ENCODE data around the gene CDH1.
"Not testable (repeated sequence)": the region's sequence is repeated elsewhere in the genome, so short reads cannot be mapped to it uniquely, and the experiment has no call there.

The CDH1 gene

DNA sequence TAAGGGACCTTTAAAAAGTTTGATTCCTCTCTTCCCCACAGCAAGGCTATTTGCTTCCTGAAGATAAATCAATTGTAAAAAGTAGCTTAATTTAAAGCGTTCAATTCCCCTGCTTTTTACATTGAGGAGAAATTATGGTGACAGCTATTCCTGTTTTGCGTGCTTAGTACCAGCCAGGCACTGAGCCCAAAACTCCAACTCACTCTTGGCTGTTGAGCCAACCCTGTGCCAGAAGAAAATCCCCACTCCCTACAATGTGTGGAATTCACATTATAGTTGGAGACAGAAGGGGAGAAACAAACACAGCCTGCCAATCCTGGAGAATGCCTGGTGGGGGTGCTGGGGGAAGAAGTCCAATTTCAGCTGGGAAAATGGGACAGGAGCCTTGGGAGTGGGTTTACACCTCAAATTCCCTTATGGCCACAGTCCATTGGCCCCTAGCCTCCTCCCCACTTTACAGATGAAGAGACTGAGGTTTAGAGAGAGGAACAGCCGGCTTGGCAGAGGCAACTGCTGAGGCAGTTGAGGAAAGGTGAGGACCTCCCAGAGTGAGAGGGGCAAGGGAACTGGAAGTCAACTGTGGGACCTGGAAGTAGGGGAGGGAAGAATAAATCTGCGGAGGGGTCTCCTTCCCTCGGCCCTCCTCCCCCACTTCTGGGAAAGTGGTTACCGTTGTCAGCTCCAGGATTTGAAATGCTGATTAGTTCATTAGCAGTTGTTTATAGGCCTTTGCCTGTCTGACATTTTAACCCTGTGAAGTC lies 26.1 kb downstream of the CDH1 start:
- no peak for DNase-seq

DNA sequence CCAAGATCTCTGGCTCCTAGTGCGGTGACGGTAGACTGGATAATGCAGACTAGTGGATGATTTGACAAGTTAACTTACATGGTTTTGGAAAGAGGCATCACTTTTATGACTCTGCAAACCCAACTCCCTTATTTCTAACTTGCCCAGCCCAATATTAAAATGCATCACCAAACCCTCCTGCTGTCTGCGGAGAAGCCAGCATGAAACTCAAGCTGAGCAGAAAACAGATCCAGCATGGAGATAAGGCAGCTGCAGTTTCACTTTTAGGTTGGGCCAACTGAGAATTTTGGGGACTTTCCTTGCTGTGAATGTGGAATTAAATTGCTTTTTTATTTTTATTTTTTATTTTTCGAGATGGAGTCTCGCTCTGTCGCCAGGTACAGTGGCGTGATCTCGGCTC lies 27.8 kb downstream of the CDH1 start:
- DNase-seq: peak; percentile 74

DNA sequence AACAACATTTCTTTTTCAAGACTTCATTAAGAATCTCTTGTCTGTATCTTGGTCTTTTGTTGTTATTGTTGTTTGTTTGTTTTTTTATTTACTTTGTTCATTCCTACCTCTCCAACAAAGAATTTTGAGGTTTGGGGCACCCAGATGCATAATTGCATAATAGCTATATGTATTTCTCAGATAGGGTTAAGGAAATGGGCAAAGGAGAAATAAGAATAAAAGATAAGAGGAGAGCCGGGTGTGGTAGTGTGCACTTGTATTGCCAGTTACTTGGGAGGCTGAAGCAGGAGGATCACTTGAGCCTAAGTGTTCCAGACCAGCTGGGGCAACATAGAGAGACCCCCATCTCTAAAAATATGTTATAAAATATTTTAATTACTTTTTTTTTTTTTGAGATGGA lies 30.5 kb downstream of the CDH1 start:
- peak; percentile 73 for DNase-seq

DNA sequence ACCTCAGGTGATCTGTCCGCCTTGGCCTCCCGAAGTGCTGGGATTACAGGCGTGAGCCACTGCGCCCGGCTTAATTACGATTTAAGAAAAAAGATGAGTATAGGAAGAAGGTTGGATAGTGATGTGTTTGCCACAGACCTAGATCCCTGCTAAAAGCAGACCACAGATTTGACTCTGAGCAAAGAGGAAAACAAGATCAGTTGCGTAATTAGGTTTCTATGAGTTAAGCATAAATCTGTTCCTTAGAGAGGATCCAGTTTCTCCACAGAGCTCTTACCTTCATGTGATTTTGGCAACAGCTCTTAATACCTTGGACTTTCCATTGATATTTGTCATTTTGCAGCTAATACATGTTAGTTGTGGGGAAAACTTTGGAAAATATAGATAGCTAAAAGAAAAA lies 31.1 kb downstream of the CDH1 start:
- no peak for DNase-seq

DNA sequence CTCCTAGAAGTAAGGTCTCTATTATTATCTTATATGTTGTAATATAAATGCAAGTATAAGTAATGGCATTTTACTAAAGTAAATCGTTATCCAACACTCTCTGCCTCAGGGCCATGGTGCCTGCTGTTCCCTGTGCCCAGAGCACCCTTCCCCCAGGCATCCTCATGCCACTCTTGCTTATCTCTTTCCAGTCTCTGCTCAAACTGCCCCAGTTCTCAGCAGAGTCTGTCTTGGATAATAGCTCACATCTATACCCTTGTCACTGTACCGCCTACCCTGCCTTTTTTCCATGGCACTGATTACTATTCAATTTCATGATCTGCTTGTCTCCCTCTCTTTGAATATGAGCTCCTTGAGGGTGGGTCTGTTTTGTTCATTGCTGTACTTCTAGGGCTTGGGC lies 31.7 kb downstream of the CDH1 start:
- DNase-seq: peak; percentile 91

DNA sequence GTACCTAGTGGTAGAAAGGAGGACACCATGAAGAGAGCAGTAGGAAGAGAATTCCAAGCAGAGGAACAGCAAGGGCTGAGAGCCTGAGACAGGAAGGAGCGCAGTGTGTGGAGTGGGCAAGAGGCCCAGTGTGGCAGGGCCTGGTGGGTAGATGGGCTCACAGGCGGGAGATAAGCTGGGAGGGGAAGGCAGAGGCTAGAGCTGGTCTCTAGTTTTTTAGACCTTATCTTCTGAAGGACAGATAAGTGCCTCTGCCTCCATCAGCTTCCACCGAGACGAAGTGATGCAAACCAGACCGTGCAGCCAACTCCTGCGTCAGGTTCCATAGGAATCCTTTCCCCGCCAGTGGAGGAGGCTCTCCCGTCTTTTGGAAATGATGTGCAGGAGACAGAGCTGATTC lies 33.6 kb downstream of the CDH1 start:
- peak; percentile 91 for DNase-seq

DNA sequence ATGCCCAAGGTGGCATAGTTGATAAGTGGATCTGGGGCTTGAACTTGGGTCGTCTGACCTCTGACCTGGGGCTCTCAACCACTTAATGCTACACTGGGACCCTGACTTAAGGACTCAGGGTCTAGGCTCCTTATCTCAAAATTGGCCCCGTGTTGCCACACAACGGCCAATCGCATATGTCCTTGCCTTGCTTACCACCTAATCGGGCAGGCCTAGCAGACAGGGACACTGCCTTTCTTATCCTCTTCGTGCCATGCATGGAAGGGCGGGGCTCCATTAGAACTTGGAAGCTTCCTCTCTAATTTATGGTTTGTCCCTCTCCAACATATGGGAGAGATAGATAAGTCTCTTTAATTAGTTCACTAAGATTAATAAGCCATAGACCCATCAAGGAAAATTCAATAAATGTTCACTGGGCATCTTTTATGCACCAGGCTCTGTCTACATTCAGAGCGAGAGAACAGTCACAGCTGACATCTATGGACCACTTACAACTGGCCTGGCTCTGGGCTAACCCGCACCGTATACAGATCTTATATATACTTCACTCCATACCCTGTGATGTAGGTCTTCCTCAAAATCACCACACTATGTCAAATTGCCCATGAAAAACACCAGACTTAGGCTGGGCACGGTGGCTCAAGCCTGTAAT lies 35.1 kb downstream of the CDH1 start:
- peak; percentile 100 for DNase-seq

DNA sequence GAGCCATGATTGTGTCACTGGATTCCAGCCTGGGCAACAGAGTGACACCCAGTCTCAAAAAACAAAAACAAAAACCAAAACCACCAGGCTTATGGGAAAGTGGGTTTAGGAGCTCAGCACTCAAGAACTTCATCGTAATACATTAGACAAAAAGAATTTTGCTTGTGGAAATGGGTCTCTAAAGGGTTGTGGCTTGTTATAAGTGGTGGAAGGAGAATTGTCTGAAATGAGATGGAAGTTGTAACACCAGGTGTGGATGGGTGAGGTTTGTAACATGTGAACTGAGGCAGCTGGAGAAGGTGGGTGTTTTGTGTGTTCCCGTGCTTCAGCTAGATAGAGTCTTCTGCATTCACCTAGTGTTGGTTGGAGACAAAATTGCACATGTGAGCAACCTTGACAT lies 35.8 kb downstream of the CDH1 start:
- no peak for DNase-seq

DNA sequence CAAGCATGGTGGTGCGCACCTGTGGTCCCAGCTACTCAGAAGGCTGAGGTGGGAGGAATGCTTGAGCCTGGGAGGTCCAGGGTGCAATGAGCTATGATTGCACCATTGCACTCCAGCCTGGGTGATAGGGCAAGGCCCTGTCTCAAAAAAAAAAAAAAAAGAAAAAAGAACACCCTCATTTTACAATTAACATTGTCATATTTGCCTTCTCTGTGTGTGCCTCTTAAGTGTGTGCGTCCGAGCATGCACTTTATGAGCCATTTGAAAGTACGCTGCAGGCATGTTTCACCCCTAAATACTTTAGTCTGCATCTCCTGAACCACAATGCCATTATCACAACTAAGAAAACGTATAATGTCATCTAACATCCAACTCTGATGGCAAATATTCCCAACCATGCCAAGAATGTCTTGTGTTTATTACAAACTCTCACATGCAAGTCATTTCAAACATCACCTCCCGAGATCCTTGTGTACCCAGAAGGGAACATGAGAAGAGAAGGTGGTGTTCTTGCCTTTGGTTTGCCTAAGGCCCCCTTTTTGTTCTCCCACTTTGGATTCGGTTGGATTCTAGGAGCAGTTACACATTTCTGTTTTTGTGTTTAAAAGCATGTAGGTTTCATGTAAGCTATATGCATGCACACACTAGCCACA lies 38.0 kb downstream of the CDH1 start:
- no peak for DNase-seq

DNA sequence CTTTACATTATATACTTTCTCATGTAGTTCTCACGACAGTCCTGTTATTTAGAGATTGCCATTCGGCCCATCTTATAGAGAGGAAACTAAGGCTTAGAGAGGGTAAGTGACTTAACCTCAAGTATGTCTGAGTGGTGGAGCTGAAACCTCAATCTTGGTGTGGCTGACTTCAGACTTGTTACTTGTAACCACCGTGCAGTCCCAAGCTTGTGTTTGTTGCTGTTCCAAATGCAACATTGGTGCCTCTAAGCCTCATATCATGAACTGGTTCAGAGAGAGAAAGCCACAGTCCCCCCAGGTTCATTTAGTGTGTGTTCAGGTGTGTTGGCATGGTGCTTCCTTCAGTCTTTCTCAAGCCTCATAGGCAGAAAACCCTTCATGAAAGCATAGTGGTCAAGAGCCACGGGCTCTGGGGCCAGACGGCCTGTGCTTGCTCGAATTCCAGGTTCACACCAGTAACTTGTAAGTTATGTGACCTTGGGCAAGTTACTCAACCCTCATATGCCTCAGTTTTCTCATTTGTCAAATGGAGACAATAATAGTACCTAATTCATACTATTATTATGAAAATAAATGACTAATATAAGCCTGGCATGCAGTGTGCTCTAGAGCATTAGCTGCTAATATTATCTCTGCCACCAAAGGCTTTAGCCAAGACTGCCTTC lies 39.9 kb downstream of the CDH1 start:
- peak; percentile 40 for DNase-seq

DNA sequence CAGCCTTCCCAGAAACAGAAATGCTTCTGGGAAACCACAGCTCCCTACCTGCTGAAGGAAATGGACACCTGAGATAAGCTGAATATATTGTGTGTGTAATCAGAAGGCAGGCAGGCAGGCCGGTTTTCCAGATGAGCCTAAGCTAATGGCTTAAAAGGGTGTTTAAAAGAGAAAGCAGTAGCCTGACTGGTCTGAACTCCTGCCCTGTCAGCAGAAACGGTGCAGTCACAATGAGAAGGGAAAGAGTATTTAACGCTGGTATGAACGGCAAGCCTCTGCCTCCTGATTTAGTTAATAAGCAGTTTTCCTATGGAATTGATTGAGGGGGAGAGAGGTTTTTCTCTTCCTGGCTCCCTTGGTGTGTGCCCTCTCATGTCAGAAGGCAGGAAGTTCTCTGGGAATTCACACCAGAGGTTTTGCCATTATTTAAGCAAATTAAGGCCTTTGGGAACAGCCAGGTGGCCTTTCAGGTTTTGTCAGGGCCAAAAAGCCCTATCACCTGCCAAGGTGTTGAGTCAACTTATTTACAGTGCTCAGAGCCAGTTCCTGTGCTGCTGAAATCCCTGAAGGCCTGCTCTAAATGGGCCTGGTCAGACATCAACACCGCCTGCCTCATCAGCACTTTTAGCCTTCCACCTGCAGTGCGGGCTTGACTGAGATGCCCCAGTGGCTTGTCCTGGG lies 41.6 kb downstream of the CDH1 start:
- peak; percentile 23 for DNase-seq

DNA sequence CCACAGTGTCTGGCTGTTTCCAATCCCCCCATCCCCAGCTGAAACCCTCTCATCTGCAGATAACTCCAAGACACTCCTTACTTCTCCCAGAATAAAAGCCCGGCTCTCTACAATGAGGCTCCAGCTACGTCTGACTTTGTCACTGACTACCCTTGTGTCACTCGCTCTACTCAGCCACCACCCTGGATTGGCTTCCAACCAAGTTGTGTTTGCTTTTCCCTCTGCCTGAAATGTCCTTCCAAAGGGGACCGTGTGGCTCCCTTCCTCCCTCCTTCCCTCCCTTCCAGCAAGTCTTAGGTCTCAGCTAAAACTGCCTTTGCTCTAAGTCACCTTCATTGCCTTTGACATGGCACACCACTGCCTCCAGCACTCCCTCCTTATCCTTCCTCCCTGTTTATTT lies 42.8 kb downstream of the CDH1 start:
- DNase-seq: no peak

DNA sequence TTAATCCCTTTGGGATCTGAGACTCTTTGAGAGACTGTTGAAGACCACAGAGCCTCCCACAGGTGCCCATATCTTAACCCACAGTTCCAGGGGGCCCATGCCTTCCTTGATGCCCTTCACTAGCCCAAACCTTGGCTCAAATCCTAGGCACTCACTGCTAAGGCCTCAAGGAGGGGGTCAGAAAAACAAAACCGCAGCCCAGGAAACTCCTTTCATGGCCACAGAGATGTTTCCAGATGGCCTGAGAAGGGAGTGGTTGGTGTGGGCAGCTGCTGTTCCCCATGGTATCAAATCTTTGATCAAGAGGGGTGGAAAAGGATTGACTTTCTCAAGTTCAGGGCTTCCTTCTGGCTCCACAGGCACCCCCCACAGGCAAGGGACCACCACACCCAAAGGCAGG lies 44.7 kb downstream of the CDH1 start:
- DNase-seq: peak; percentile 34

DNA sequence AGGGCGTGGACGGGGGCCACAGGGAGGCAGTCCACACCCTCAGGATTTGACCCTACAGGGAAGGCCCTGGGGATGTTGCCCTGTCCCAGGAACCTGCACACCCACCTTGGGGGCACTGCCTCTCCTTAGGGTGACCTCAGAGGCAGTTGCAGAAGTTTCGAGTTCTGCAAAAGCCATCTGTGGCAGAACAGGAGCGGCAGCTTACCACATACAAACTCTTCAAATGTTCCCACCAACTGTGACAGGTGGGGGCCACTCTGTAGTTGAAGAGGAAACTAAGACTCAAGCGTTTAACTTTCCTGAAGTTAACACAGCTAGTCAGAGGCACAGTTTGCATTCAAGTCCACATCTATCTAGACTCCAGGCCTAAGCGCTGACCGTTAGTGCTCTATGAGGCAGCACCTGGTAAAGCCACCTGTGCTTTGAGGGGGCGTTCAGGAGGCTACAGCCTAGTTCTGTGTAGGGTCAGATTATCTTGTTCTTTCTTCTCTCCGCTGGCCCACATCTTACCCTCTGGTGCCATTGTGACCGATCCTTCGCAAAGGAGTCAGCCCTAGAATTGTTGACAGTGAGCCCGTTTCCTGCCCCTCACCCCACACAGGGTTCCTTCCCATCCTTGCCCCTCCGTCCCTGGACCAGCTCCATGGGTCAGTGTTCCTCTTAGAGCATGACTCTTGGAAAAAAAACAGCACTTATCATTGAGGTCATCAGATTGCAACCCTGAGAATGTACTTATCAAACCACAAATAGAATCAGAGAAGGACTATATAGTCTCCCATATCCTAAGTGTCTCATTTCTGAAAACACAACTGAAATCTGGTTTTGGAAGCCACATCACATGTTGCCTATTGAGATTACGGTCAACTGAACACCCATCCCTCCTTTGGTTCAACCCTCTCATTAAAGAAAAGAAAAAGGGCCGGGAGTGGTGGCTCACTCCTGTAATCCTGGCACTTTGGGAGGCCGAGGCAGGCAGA lies 45.4 kb downstream of the CDH1 start:
- no peak for DNase-seq

DNA sequence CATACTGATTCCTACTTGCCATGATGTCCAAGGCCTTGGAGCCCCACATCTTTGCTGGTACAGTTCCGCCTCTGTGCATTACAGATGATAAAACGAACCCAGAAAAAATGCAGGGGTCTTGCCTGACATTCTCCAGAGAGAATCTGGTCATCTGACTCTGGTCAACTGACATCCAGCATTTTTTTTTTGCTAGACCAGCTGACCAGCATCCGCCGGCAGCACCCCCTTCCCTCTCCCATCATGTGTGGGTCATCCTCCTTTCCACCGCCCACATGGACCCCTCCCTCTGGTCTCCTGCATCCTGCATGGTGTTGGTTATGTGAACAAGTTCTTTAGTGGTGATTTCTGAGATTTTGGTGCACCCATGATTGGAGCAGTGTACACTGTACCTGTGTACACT lies 47.1 kb downstream of the CDH1 start:
- DNase-seq: no peak

DNA sequence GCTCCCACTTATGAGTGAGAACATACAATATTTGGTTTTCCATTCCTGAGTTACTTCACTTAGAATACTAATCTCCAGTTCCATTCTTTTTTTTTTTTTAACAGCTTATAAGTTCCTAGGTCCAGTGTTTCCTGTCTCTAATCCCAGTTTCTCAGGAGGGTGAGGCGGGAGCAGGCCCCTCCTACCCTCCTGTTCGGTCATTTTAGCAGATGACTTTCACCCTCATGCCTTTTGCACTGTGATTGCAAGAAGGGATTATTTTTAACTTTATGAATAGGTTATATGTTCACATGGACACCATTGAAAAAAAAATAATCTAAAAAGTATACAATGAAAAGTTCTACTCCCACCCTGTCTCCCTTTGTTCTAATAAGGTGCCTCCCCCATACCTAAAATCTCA lies 47.6 kb downstream of the CDH1 start:
- DNase-seq: no peak

DNA sequence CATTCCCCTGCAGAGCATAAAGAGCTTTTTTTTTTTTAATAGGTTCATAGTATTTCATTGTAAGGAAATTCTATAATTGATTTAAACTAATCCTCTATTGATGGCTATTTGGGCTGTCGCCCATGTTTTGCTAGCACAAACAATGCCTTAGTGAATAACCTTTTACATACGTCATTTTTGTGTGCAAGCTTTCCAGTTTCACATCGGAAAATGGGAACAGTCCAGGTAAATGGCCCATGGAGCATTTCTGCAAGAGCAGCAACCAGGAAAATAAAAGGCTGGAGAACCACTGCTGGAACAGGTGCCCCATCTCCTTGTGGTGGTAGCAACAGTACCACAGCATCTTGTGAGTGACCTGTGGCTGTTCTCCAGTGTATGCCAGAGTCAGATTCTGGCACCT lies 48.6 kb downstream of the CDH1 start:
- no peak for DNase-seq

DNA sequence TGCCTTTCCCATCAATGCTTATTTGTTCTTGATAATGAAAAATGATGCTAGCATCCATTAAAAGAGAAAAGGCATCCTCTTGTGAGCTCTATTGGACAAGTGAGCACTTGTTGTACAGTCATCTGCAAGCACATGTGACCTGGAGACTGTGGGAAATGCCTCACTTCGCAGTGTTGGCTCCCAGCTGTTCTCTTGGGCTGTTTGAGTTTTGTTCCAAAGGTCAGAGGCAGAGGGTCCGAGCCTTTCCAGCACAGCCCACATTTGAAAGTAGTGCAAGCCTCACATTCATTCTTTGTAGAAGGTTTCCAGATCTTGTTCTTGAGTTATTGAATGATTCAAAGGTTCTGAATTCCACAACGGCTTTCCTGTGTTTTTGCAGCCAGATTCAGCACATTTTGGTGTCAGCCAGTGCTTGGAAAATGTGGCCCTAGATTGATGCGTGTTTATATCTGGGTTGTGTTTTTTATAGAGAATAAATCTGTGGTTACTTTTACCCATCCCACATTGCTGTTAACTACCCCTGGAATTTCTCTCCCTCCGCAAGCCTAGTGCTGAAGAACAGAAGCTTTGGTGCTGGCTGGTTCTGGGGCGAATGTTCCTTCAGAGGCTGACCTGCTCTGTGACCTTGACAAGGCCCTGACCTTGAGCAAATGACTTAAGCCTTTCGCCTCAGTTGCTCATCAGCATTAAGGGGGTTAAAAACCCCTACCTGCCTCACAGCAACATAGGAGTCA lies 49.8 kb downstream of the CDH1 start:
- DNase-seq: no peak

DNA sequence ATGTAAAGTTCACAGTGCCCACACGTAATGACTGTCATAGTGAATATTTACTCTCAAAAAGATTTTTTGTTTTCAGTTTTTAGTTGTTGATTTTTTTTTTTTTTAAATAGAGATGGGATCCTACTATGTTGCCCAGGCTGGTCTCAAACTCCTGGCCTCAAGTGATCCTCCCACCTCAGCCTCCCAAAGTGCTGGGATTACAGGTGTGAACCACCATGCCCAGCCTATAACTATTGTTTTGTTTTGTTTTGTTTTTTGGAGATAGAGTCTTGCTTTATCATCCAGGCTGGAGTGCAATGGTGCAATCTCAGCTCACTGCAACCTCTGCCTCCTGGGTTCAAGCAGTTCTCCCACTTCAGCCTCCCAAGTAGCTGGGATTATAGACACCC lies 50.3 kb downstream of the CDH1 start:
- not testable (repeated sequence) for DNase-seq

DNA sequence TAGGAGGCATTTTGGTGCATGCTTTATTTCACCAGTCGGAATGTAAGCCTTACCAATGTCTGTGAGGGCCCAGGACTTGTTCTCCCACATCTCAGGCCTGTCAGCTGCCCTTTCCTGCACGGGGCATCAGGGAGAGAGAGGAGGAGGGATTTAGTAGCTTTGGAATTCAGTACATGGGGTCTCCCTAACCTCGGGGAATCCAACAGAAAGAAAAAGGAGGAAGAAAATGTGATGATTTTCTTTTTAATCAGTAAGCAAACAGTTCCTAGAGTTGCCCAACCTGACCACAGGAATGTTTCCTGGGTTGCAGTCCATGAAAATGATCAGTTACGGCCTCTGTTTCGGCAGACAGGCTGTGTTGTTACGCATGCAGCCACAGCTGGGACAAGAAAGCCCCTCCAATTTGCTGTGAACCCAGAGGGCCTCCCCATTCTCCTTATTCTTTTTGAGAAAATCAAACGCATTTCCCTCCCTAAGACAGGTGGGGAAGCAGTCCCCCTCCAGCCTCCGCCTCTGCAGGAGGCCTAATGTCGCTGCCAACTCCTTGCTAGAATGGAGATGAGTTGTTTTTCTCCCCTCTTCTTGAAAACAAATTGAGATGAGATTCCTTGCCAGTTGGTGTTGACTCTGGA lies 53.2 kb downstream of the CDH1 start:
- no peak for DNase-seq

DNA sequence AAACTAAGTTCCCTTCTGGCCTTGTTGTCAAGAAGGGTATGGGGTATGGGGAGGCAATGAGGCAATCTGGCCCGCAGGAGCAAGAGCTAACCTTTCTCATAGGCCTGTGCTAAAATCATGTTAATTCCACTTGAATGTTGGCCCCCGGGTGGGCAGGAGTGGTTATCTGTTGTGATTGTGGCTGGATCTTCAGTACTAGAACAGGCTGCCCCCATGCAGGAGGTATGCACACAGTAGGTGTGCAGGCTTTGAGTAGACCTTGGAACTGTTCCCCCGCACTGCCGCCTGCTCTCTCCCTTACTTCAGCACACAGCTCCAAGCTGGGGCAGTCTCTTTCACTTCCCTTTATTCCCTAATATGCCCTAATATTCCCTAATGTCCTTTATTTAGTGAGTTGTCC lies 53.9 kb downstream of the CDH1 start:
- DNase-seq: no peak

Data from hematopoietic multipotent progenitor cell treated with erythropoietin and hydrocortisone succinate and interleukin-3 and kit ligand, for 8 days (in vitro differentiated cells).